T-helper 1 cell treated with Interleukin-12 subunit alpha and Interleukin-12 subunit beta and Interleukin-4 antibody, amounts not matched to agents 30 ng/mL and 1 ng/mL, for 36 hours (primary cell): ENCODE measurements around the gene MAP3K5. TPM values are rescaled to one million over a fixed set of nuclear protein-coding genes. Genes with fewer than 3 reads are reported as not detected.

Experiments used
- intact Hi-C: fragments of 100-400 bp; cut with micrococcal nuclease; formaldehyde crosslinking; loops from one replicate; pipeline ENCODE4 v1.15.1; 2024
- total RNA-seq: library from RNA; stranded (reverse); gene quantifications from 2 replicates; pipeline ENCODE4 v1.2.3, GENCODE V29; 2022

Gene MAP3K5
- total RNA-seq, 1 donor from 2014 or later = 38.3 TPM

GRCh38 chr6:136752554-136752953, 39.7 kb downstream of the MAP3K5 start:
- intact Hi-C loops = loop anchor here (2.0 to 5.0 kb wide), 4 partner anchors 415 to 1115 kb away; partner anchors contain the start of genes BCLAF1, IFNGR1 and TNFAIP3

- intact Hi-C loops = loop anchor here (1.0 to 5.0 kb wide), 12 partner anchors 27 to 1589 kb away; partner anchors contain the start of genes BCLAF1, IFNGR1, PEX7 and TNFAIP3
These were observed 40.3 kb downstream of the MAP3K5 start for GRCh38 chr6:136751991-136752390.

GRCh38 chr6:136751522-136751956, 40.7 kb downstream of the MAP3K5 start:
- intact Hi-C loops = loop anchor here (1.0 to 5.0 kb wide), 10 partner anchors 27 to 1589 kb away; partner anchors contain the start of genes PEX7 and TNFAIP3

- intact Hi-C loops = loop anchor here (1.0 to 5.0 kb wide), 10 partner anchors 26 to 1588 kb away; partner anchors contain the start of genes PEX7 and TNFAIP3
These were observed 41.4 kb downstream of the MAP3K5 start for GRCh38 chr6:136750696-136751521.

GRCh38 chr6:136749359-136749997, 42.8 kb downstream of the MAP3K5 start:
- intact Hi-C loops = no loop called here

GRCh38 chr6:136747507-136747906, 44.8 kb downstream of the MAP3K5 start:
- intact Hi-C loops = no loop called here

GRCh38 chr6:136745300-136745699, 47.0 kb downstream of the MAP3K5 start:
- intact Hi-C loops = no loop called here

- intact Hi-C loops = no loop called here
These were observed 47.4 kb downstream of the MAP3K5 start for GRCh38 chr6:136744889-136745288.

GRCh38 chr6:136742125-136742524, 50.2 kb downstream of the MAP3K5 start:
- intact Hi-C loops = no loop called here

GRCh38 chr6:136740050-136740974, 52.0 kb downstream of the MAP3K5 start:
- intact Hi-C loops = no loop called here

- intact Hi-C loops = no loop called here
These were observed 52.8 kb downstream of the MAP3K5 start for GRCh38 chr6:136739501-136739900.

GRCh38 chr6:136739071-136739470, 53.2 kb downstream of the MAP3K5 start:
- intact Hi-C loops = no loop called here

GRCh38 chr6:136738692-136739057, 53.6 kb downstream of the MAP3K5 start:
- intact Hi-C loops = no loop called here

- intact Hi-C loops = no loop called here
These were observed 54.2 kb downstream of the MAP3K5 start for GRCh38 chr6:136737871-136738691.

GRCh38 chr6:136737374-136737844, 54.9 kb downstream of the MAP3K5 start:
- intact Hi-C loops = no loop called here

GRCh38 chr6:136736281-136736960, 55.9 kb downstream of the MAP3K5 start:
- intact Hi-C loops = no loop called here

- intact Hi-C loops = no loop called here
These were observed 57.3 kb downstream of the MAP3K5 start for GRCh38 chr6:136734977-136735376.

- intact Hi-C loops = loop anchor here (2.0 kb wide), 1 partner anchor 14 kb away; no protein-coding TSS in a partner anchor
These were observed 59.4 kb downstream of the MAP3K5 start for GRCh38 chr6:136732889-136733288.

- intact Hi-C loops = no loop called here
These were observed 62.4 kb downstream of the MAP3K5 start for GRCh38 chr6:136729832-136730231.
